Right renal cortex interstitium (tissue), 3 donors: ENCODE results near the gene SAMD4A. TPM values are rescaled to one million over a fixed set of nuclear protein-coding genes. Genes with fewer than 3 reads are reported as not detected.

Experiments used
- DNase-seq, 3 donors: peaks; one replicate each; pipeline ENCODE4 v3.0.0-alpha.2; 2013; ENCODE audit warnings: low read depth in 3 of 3, low spot score in 2 of 3
- polyA plus RNA-seq, 3 donors: library from polyadenylated mRNA; unstranded; fragments of 120-200 nt; gene quantifications; one replicate each; pipeline ENCODE4 v1.2.1, GENCODE V29; 2013; ENCODE audit not compliant: insufficient read length in 3 of 3

Gene SAMD4A
- polyA plus RNA-seq, 3 donors: 7.8 to 8.1 (median 8.0) TPM

DNA sequence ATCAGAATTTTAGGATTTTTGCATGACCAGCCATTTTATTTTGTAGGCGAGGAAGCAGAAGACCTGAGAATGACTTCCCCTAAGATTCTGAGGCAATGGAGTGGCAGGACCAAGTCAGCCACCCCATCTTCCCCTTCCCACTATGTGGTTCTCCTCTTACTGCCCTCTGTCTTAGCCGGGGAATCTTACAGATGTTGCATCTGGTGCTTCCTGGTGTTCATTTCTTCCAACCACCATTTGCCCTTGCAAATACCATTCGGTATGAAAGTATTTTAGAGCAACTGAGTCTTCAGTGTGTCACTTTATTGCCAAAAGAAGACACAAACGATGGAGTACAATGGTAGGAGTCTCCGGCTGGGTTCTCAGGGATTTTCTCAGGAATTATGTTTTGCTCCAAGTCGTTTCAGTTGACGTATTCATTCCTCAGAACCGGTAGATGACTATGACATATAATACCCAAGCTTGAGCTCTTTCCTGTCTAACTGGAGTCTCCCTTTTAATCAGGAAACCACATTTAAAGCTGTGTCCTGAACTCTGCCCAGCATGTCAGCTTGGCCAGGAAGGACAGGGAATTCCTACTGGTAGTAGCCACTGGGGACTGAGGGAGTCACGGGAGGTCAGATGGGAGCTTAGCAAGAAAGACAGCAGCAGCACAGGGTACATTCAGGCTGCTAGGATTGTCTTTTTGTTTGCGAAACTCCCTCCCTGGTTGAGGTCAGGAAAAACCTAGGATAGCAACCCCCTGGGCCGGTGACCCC, 87.0 kb downstream of the SAMD4A start:
- no peak for DNase-seq

DNA sequence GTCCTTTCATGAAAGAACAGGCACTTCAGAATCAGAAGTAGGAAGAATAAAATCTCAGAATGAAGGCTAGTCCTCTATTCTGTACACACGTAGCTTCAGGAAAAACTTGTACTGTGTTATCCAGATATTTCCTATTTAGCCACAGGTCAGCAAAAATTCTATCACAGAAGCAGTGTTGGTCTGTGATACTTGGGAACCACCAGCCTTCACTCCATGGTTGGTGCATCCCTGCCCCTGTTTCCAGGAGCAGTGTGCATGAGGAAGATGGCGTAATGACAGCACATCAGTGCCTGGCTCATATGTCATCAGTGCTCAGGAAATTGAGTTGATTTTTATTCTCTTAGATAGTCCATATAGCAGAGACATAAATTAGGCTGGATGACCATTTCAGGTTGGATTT, 87.7 kb downstream of the SAMD4A start:
- DNase-seq: no peak

DNA sequence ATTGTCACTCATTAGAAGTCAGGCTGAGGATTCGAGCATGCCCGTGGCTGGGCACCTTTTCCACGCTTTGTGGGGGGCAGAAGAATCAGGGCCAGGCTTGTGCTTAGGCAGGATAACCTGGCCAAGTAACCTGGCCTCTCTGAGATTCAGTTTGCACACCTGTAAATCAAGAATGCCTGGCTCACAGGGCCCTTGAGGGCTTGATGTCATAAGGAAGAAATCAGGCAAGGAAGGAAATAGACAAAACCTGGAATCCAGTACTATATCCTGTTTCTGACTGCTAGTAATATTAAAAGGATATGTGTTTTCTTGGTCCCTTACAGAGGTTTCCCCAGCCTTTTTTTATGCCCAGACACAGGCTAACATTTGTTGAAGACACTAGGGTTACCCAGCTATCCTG, 91.9 kb downstream of the SAMD4A start:
- no peak for DNase-seq

DNA sequence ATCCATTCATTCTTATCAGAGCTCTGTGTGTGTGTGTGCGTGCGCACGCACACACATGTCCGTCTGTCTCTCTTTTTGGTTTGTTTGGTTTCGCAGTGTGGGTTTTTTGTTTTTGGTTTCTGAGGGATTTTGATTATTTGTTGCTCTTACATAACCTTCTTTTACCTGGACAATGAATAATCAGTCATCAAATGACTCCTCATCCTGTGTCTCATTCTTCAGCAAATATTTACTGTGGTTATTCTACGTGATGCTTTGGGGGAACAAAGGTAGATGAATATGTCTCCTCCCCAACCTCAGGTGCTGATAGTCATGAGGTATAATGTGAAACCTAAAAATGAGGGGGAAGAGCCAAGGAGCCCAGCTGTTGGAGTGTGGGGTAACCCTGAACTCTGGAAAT, 92.4 kb downstream of the SAMD4A start:
- no peak for DNase-seq

DNA sequence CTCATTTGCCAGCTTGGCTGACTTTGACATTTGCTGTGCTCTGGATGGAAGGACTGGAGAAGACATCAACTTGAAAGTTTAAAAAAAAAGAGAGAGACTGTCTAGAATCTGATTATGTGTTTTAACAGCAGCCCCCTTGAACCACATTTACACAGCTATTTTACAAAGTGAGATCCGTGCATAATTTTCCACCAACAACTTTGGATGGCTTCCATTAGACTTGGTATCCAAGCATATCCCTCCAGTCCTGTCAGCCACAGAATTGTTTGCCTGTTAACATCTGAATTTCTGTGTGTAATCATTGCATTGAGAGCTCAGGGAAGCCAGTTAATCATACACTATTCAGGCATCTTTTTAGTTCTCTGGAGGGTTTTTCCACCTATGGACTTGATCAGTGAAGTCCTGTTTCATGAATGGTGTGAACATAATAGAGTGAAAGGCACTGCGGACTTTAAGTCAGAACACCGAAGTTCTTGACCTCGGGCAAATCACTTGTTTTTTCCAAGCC, 93.7 kb downstream of the SAMD4A start:
- DNase-seq: no peak

DNA sequence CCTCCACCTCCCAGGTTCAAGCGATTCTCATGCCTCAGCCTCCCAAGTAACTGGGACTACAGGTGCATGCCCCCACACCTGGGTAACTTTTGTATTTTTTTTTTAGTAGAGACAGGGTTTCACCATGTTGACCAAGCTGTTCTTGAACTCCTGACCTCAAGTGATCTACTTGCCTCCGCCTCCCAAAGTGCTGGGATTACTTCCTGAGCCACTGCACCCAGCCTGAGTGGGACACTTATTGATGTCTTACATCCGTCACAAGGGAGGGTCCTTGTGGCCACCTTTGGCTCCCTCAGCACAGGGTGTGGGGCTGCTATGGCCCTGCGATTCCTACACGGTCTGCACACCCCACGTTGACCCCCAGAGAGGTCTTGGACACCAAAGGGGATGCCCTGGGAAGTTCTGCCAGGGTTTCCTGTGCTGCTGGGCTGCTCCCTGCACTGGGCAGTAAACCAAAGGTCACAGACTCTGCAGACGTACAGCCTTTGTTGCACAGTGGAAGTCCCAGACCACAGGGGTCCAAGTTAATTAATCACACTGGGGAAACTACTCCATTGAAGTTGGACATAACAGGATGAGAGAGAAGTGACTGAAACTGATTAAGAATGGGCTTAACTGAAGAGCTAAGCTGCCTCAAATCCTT, 95.7 kb downstream of the SAMD4A start:
- DNase-seq: no peak

DNA sequence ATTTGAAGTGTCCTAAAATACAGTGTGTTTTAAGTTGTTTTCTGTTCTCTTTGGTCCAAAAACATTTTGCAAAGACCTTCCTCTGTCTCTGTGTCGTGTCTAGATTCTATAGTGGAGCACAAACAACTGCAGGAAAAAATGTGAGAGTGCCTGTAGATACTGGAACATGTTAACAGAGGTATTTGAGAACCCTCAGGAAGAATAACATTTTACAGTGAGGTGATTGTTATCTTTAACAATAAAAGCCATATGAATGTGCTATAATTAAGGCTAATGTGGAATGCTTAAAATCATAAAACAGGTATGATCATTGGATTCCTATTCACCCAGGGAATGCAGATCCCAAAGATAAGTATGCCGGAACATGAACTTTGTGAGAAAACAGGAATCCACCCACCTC, 98.0 kb downstream of the SAMD4A start:
- no peak for DNase-seq

DNA sequence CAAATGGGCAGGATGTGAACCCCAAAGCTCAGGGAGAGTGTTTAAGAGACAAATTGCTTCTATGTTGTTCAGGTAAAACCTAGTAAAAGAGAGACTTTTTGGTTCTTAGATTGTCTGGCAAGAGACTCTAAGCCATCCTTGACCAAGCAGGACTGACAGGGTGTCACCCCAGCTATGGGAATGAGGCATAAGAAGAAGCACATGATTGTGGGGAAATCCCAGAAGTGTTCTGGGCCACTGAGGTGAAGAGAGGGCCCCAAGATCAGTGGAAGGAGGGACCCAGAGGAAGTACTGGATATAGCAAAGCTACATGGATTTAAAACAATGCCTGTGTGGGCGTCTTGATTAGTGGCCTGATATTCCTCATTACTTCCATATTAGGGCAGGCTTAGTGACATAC, 99.0 kb downstream of the SAMD4A start:
- no peak for DNase-seq

DNA sequence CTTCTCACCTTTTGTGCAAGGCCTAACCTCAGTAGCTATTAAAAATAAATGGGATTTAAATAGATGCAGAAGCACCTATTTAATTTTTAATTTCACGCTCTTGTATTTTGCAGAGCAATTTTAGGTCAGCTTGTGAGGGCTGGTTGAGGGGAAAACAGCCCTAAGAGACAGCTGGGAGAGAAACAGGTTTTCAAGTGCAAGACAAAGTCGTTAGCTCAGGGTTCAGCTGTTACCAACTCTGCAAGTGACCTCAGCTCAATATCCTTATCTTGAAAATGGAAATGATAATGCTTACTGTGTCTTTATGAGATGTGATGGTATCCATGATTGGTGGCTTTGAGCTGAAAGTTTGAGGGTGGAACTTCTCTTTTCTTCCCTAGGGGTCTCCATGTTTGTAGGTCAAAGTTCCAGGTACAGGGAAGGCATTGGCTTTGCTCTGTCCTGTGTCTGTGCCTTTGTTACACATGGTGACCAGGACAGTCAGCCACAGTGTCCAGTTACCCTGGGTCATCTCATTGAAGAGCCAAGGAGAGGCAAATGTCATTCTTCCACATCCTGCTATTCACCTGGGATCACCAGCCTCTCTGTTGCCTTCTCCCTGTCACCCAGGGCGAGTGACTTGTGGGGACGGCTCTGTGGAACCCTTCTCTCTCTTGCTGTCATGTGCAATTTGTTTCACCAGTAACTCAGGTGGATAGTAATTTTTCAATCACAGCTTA, 100.3 kb downstream of the SAMD4A start:
- DNase-seq: no peak

DNA sequence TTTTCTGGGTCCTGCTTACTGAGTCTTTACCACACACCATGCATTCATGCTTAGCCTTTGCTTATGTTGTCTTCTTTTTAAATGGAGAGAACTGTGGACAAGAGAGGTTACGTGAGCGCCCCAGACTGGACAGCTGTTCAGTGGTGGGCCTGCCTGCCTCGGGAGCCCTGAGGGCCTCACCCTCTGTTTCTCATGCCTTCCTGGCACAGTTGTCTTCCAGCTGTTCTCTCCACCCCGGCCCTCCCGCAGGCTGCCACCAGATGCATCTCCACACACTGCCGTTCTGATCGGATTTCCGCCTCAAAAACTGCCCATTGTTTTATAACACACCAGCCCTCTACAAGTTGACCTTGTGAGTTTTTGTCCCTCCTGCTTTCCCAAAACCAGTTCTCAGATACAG, 100.8 kb downstream of the SAMD4A start:
- DNase-seq: no peak

DNA sequence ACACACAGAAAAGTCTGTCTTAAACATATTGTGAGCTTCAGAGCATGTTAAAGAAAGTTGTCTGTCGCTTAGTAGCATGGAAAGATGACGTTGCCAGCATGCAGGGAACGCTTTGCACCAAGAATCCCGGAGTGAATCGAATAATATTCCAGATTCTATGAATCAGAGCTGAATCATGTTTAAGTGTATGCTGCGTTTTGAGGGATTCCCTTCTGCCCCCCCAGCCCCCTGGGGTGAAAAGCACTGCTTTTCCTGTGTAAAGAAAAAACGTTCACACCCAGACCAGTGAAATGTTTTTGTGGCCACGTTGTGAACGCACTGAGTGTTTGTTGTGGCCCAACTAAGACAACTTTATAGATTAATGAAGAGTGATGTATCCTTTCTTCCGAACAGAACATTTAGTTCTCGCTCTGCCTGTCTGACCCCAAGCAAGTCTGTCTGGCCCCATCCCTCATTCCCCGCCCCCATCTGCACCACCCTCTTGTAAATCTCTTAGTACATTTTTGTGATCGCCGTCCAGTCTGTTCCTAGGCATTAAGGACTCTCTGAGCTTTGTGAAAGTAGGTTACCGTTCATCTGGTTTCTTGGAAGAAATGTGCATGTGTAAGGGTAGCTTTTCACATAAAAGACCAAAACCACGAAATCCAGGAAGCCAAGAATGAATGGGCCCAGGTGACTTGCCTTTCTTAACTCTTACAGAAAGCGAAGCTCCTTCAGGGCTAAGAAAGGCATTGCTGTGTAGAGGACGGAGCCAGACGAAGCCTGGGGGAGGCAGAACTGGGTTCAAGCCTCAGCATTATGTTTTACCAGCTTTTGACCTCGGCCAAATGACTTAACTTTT, 103.0 kb downstream of the SAMD4A start:
- DNase-seq: no peak

DNA sequence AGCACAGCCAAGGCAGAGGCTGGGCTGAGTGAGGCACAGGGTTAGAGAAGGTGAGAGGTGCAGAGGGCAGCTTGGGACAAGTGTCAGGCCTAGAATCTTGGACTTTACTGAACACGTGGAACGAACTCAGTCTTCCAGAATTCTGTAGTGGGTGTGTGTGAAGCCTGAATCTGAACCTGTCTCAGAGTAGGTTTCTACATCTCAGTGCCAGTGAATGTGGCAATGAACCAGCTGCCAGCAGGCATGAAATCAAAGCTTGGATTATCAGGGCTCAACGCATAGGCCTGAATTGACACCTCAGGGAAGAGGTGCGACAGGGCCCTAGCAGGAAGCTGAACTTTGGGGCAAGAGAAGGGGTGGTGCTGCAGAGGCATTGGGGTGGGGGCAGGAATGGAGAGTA, 104.6 kb downstream of the SAMD4A start:
- DNase-seq: no peak

DNA sequence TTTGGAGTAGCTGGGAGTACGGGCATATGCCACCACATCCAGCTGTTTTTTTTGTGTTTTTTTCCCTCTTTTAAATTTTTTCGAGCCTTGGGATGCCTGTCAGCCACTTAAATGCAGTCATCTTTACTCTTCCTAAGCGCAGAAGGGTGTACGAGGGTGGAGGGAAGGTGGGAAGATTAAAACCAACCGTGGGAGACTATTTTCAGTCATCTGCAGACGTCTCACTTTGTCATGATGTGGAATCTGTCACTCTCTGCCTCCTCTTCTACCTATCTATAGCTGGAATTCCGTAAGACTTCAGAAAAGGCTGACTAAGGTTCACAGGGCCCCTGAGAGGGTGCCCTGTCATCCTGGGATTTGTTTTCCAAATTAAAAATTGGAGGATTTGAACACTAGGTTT, 105.3 kb downstream of the SAMD4A start:
- no peak for DNase-seq

DNA sequence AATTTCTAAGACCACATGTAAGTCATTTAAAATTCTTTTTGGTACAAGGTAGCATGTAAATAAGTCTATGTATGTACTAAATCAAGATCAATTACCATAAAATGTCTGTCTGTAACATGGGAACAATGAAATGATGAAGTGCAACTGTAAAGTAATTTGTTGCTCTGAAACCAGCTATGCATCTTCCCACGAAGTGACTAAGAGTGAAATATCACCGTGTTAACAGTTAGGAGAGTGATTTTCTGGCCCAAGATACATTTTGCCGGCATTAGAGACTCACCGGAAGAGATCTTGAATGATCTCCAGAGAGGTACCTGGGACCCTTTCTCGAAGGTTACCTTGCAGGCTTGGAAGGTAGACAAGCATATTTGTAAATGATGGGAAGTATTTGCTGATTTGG, 105.8 kb downstream of the SAMD4A start:
- no peak for DNase-seq

DNA sequence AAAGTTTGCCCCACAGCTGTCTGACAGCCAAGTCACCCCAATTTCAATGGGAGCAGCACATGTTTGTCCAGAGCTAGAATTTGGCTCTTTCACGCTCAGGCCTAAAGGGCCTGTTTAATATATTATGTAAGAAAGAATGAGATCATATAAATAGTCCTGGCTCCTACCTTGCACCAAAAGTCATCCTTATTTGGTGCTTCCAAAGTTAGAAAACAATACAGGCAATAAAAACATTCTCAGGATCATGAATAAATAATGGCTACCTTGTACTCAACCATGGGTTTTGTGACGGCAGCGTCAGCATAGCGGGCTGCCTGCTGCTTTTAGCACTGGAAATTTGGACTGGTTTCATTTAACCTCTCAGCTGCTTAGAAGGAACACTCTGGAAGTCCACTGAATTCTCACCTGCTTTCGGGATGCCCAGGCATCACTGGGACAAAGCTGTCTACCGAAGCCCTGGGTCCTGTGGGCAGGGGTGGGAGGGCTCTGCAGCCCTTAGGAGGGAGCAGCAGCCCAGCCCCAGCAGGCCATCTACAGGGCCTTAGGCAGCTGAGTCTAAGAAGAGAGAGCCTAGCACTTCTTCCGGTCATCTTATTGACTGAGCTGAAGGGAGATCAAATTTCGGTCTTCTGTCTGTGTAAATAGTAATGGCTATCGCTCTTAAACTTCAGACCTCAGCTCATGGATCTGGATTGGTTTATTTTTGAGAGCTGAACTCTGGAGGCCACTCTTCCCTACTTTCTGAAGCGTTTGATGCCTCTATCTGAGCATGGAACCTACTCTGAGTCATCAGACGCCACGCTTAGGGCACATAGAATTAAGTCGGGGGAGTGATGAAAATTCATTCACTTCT, 106.5 kb downstream of the SAMD4A start:
- DNase-seq: no peak

DNA sequence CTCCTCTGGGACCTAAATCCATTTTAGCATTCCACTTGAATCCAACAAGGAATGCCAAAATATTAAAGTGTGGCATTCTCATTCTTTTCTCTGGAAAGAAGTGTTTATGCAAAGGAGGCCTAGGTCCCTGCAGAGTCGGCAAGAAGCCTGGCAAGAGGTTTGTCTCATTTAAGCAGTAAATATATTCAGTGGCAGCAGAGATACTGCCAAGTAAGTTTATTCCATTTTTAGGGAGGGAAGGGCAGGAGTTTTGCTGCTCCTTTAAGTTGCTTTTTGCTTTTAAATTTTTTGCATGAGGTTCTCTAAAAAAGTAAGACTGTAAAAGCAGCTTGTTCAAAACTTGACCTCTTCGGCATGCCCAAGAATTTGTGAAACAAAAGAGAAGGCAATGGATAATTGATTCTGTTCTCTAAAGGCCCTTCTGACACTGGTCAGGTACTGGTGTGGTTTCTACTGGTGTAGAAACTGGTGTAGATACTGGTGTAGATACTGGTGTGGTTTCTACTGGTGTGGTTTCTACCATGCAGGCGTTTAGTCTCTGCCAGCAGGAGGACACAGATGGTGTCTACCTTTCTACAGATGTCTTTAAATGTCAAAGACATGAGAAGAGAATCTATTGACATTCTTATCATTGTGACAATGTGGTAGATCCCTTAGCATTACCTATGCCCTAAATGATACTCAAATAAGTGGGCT, 107.3 kb downstream of the SAMD4A start:
- no peak for DNase-seq

DNA sequence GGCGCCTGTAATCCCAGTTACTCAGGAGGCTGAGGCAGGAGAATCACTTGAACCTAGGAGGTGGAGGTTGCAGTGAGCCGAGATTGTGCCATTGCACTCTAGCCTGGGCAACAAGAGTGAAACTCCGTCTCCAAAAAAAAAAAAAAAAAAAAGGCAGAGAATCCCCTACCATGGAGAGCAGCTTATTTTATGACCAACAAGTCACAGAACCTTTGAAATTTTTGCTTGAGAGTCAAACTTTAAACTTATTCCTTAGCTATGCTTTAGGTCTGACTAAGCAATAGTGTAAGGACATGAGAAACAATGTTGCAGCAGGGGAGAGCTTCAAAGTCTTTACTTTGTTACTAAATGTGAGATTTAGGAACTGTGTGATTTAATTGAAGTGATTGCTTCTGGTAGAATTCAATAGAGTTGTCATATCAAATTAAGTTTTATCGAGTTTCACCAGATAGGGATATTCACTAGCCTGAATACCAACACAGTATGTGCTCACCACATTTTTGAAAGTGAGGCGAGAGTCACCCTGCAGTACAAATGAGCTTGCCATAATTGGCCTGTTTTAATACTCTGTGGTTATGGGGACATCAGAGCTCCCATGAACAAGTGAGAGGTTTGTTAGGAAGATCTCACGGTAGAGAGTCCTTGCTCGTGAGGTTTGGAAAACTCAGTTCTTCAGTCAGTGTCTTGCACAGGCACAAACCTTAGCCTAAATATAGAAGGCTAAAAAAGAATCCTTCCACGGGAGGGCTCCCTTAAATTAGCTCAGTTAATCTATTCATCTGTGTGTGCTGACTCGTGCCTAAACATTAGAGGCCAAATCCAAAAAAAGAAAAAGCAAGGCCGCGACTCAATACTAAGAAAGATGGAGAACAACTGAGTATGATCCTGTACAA, 108.6 kb downstream of the SAMD4A start:
- DNase-seq: no peak
